Thoracic aorta (tissue), 2 donors: ENCODE results near the gene HJURP. TPM values are rescaled to one million over a fixed set of nuclear protein-coding genes. Genes with fewer than 3 reads are reported as not detected.

Source experiments
- ATAC-seq: fragments of 150-250 bp; one replicate; pipeline ENCODE4 v1.8.0; 2017; ENCODE audit warnings: low read depth; ENCODE audit not compliant: insufficient number of reproducible peaks, low FRiP score
- DNase-seq: peaks from one replicate; pipeline ENCODE4 v3.0.0-alpha.2; 2020; ENCODE audit warnings: low spot score
- H3K27ac ChIP-seq, 2 donors: fragments of 200-600 bp; sonication (generic); 1 replicate in 1 of 2; 2 replicates in 1 of 2; pipeline ENCODE4 v1.5.1; 2016; ENCODE audit warnings: mild to moderate bottlenecking in 2 of 2, moderate library complexity in 2 of 2
- H3K27me3 ChIP-seq: fragments of 200-600 bp; sonication (generic); replicated peaks from 2 replicates; pipeline ENCODE4 v1.6.0; 2016; ENCODE audit warnings: mild to moderate bottlenecking; ENCODE audit not compliant: insufficient read depth
- H3K36me3 ChIP-seq: fragments of 200-600 bp; sonication (generic); one replicate; pipeline ENCODE4 v1.5.1; 2016
- H3K4me1 ChIP-seq, 2 donors: fragments of 200-600 bp; sonication (generic); 1 replicate in 1 of 2; 2 replicates in 1 of 2; pipeline versions ENCODE4 v1.5.1 to v1.6.0; 2016; ENCODE audit warnings: low read depth in 2 of 2, mild to moderate bottlenecking in 1 of 2; ENCODE audit not compliant: control insufficient read depth in 1 of 2
- H3K4me3 ChIP-seq: fragments of 200-600 bp; sonication (generic); 2 replicates; pipeline ENCODE4 v1.5.1; 2016; ENCODE audit warnings: mild to moderate bottlenecking
- H3K9me3 ChIP-seq: fragments of 200-600 bp; sonication (generic); 2 replicates; pipeline ENCODE4 v1.5.1; 2016
- CTCF ChIP-seq: fragments of 200-600 bp; sonication (generic); IDR thresholded peaks from one replicate; pipeline ENCODE4 v1.5.1; 2019; ENCODE audit warnings: antibody characterized with exemption
- total RNA-seq, 2 donors: library from RNA; depleted of rRNA; stranded (reverse); fragments of >200 nt; gene quantifications; one replicate each; pipeline versions ENCODE4 v1.1.0 to v1.2.3, GENCODE V29; 2016

HJURP gene
- total RNA-seq, 2 donors from 2014 or later = 0.95 to 1.6 TPM

- Histone ChIP-seq H3K4me3 (no peak overlapping the region), H3K9me3 (no peaks in the 10 kb centered on the region), H3K4me1 (no peaks in the 10 kb centered on the region), H3K27me3 (no peaks in the 10 kb centered on the region), H3K36me3 (no peaks in the 10 kb centered on the region), H3K27ac (no peak overlapping the region)
- no peak for TF ChIP-seq CTCF
- DNase-seq (no peak), ATAC-seq (no peak)
These were observed 37.6 kb downstream of the HJURP start for GRCh38 chr2:233816771-233817170.

- Histone ChIP-seq H3K27ac (no peak overlapping the region), H3K4me3 (no peak overlapping the region), H3K4me1 (no peaks in the 10 kb centered on the region), H3K27me3 (no peaks in the 10 kb centered on the region), H3K36me3 (no peaks in the 10 kb centered on the region), H3K9me3 (no peaks in the 10 kb centered on the region)
- TF ChIP-seq CTCF = no peak
- ATAC-seq = no peak
- no peak for DNase-seq
These were observed 38.0 kb downstream of the HJURP start for GRCh38 chr2:233816334-233816733.

- Histone ChIP-seq H3K4me3 (no peak overlapping the region), H3K36me3 (no peaks in the 10 kb centered on the region), H3K4me1 (no peaks in the 10 kb centered on the region), H3K27me3 (no peaks in the 10 kb centered on the region), H3K9me3 (no peaks in the 10 kb centered on the region), H3K27ac (no peak overlapping the region)
- ATAC-seq = no peak
- TF ChIP-seq CTCF = no peak
- DNase-seq = no peak
These were observed 38.5 kb downstream of the HJURP start for GRCh38 chr2:233815861-233816260.

GRCh38 chr2:233814056-233814835 lies 40.1 kb downstream of the HJURP start:
- no peak for ATAC-seq
- Histone ChIP-seq H3K27me3 (no peaks in the 10 kb centered on the region), H3K27ac (no peak overlapping the region), H3K4me1 (no peaks in the 10 kb centered on the region), H3K4me3 (no peak overlapping the region), H3K36me3 (no peaks in the 10 kb centered on the region), H3K9me3 (no peaks in the 10 kb centered on the region)
- DNase-seq = no peak
- TF ChIP-seq CTCF = no peak

GRCh38 chr2:233813236-233814055 lies 40.9 kb downstream of the HJURP start:
- Histone ChIP-seq H3K4me3 (no peak overlapping the region), H3K27me3 (no peaks in the 10 kb centered on the region), H3K4me1 (no peaks in the 10 kb centered on the region), H3K9me3 (no peaks in the 10 kb centered on the region), H3K36me3 (no peaks in the 10 kb centered on the region), H3K27ac (no peak overlapping the region)
- ATAC-seq = no peak
- no peak for DNase-seq
- TF ChIP-seq CTCF = no peak
